ENCODE data around the gene CERS2.

DNA sequence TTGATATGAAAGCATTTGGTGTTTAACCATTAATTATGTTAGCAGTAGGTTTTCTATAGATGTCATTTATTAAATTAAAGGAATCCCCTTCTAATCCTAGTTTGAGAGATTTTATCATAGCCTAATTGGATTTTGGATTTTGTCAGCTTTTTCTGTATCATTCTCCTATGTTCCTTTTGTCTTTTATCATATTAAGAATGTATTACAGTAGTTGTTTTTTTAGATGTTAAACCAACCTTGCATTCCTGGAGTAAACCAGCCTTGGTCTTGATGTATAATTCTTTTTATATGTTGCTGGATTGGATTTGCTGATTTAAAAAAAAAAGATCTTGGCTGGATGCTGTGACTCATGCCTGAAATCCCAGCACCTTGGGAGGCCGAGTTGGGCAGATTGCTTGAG is 42.9 kb downstream of the CERS2 start:
- TF ChIP-seq, protein P1, sequence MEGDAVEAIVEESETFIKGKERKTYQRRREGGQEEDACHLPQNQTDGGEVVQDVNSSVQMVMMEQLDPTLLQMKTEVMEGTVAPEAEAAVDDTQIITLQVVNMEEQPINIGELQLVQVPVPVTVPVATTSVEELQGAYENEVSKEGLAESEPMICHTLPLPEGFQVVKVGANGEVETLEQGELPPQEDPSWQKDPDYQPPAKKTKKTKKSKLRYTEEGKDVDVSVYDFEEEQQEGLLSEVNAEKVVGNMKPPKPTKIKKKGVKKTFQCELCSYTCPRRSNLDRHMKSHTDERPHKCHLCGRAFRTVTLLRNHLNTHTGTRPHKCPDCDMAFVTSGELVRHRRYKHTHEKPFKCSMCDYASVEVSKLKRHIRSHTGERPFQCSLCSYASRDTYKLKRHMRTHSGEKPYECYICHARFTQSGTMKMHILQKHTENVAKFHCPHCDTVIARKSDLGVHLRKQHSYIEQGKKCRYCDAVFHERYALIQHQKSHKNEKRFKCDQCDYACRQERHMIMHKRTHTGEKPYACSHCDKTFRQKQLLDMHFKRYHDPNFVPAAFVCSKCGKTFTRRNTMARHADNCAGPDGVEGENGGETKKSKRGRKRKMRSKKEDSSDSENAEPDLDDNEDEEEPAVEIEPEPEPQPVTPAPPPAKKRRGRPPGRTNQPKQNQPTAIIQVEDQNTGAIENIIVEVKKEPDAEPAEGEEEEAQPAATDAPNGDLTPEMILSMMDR (IDR thresholded peaks at IDR 0.05), result no peak
- no peak for TF ChIP-seq POLR2A (IDR thresholded peaks at IDR 0.05)

All from uterus (tissue), 2 donors.